ENCODE measurements around the gene DUS3L.

DNA sequence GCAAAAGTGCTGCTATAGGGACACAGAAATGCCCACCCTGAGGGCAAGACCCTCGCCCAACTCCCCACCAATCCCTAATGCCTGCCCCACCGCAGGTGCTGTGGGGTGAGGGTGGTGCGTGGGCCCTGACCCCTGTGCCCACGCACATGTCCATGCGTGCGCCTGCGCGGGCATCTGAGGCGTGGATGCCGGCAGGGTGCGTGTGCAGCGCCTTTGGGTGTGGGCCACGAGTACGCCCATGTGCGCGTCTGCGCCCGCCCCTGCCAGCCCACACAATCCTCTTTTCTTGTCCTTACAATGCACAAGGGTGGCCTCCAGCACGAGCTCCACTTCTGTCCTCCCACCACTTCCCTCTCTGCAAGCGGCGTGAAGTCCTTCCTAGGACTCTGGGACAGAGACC is 34.2 kb upstream of the DUS3L start:
- TF ChIP-seq, protein P1, sequence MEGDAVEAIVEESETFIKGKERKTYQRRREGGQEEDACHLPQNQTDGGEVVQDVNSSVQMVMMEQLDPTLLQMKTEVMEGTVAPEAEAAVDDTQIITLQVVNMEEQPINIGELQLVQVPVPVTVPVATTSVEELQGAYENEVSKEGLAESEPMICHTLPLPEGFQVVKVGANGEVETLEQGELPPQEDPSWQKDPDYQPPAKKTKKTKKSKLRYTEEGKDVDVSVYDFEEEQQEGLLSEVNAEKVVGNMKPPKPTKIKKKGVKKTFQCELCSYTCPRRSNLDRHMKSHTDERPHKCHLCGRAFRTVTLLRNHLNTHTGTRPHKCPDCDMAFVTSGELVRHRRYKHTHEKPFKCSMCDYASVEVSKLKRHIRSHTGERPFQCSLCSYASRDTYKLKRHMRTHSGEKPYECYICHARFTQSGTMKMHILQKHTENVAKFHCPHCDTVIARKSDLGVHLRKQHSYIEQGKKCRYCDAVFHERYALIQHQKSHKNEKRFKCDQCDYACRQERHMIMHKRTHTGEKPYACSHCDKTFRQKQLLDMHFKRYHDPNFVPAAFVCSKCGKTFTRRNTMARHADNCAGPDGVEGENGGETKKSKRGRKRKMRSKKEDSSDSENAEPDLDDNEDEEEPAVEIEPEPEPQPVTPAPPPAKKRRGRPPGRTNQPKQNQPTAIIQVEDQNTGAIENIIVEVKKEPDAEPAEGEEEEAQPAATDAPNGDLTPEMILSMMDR (IDR thresholded peaks at IDR 0.05), result no peak
- TF ChIP-seq POLR2AphosphoS5 (IDR thresholded peaks at IDR 0.05; ENCODE audit: insufficient read depth in 1 of 2, low read depth in 1 of 2), result no peak
